OCI-LY3 (cell line): ENCODE measurements around the gene C8G.

Experiments used
- CTCF ChIP-seq: fragments of 200-600, 300-600 bp; sonication (generic); IDR thresholded peaks from 2 replicates; pipeline ENCODE4 v1.5.1; 2014; ENCODE audit warnings: antibody characterized with exemption, low read length, low read depth
- EZH2phosphoT487 ChIP-seq: fragments of 200-600 bp; shearing (Covaris generic); IDR thresholded peaks from 2 replicates; pipeline ENCODE4 v1.6.1; 2018; ENCODE audit warnings: antibody characterized with exemption, mixed run types, low read depth

- TF ChIP-seq CTCF (no peak), EZH2phosphoT487 (no peak)
Observed at GRCh38 chr9:136913701-136914438, 31.2 kb upstream of the C8G start.
